ENCODE results near the gene FRRS1. TPM values are rescaled to one million over a fixed set of nuclear protein-coding genes. Genes with fewer than 3 reads are reported as not detected.

Gene FRRS1
- polyA plus RNA-seq, 2 of the 4 experiments (the other 2 are of a cell fraction): 2.4 to 4.9 TPM

DNA sequence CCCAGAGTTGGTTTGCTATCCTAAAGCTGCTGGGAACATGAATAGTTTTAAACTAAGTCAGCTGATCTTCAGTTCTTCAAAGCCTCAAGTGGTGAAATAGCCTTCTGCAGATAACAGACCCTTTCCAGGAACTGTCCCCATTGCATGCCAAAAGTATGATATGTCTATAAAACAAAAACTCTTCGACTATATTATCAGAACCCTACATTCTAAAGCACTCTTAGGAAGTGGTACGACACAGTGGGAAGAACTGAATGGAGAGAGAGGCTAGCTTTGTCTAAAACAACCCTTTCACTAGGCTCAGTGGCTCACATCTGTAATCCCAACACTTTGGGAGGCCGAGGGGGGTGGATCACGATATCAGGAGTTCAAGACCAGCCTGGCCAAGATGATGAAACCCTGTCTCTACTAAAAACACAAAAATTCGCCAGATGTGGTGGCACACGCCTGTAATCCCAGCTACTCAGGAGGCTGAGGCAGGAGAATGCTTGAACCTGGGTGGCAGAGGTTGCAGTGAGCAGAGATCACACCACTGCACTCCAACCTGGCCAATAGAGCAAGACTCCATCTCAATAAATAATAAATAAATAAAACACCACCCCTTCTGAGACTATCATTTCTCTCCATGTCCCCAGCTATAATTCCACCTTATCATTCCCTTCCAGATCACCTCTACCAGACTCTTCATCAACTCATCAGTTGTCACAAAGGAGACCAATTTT is 2.2 kb upstream of the FRRS1 start:
- no peak overlapping the region for H3K27ac ChIP-seq
- H3K4me1 ChIP-seq: 0 out of 3 replicates have a peak, but pooled peaks cover 4% of the 10 kb centered on the region
- POLR2A ChIA-PET: no interaction called here
- FAIRE-seq: no peak
- CTCF ChIA-PET: interaction anchor here (1.5 kb wide), 1 partner anchor 9 kb away, joined by 3 read pairs; no protein-coding TSS in a partner anchor
- TF ChIP-seq, protein P1, sequence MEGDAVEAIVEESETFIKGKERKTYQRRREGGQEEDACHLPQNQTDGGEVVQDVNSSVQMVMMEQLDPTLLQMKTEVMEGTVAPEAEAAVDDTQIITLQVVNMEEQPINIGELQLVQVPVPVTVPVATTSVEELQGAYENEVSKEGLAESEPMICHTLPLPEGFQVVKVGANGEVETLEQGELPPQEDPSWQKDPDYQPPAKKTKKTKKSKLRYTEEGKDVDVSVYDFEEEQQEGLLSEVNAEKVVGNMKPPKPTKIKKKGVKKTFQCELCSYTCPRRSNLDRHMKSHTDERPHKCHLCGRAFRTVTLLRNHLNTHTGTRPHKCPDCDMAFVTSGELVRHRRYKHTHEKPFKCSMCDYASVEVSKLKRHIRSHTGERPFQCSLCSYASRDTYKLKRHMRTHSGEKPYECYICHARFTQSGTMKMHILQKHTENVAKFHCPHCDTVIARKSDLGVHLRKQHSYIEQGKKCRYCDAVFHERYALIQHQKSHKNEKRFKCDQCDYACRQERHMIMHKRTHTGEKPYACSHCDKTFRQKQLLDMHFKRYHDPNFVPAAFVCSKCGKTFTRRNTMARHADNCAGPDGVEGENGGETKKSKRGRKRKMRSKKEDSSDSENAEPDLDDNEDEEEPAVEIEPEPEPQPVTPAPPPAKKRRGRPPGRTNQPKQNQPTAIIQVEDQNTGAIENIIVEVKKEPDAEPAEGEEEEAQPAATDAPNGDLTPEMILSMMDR (IDR thresholded peaks at IDR 0.05): no peak
- TF ChIP-seq FOSB (CRISPR knock-in tag; IDR thresholded peaks at IDR 0.05): no peak
- DNase-seq (ENCODE audit: low read depth in 1 of 2, low spot score in 1 of 2): no peak
- H3K4me3 ChIP-seq: no peak overlapping the region
- WGBS (ENCODE audit: missing lambda C conversion rate): 49% methylated on average over 6 of the region's 6 CpGs
- no peak overlapping the region for H3K4me2 ChIP-seq
- no peak for ATAC-seq
- no peaks in the 10 kb centered on the region for H3K9me3 ChIP-seq

DNA sequence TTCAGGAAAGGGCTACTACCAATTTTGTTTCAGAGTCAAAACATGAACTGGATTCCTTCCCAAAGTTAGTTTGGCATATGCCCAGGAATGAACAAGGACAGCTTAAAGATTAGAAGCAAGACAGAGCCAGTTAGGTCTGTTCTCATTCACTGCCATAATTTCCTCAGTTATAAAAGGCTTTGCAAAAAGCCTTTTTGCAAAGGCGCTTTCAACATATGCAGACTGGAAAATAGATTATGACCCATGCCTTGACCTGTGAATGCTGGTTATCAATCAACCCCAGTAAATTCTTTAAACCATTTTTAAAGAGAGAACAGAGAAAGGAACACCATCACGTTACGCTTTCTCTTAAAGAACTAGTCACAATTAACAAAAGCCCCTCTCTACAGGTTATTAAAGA is 1.7 kb upstream of the FRRS1 start:
- no peaks in the 10 kb centered on the region for H3K9me3 ChIP-seq
- POLR2A ChIA-PET: no interaction called here
- CTCF ChIA-PET: interaction anchor here (1.5 kb wide), 1 partner anchor 10 kb away, joined by 3 read pairs; no protein-coding TSS in a partner anchor
- 86% methylated on average over 3 of the region's 3 CpGs for WGBS (ENCODE audit: missing lambda C conversion rate)
- TF ChIP-seq TFCP2L1 (CRISPR knock-in tag; IDR thresholded peaks at IDR 0.05): no peak
- no peak for TF ChIP-seq ELK1 (IDR thresholded peaks at IDR 0.05; ENCODE audit: low read depth, low read length)
- TF ChIP-seq BHLHE40 (IDR thresholded peaks at IDR 0.05; ENCODE audit: low read depth, low read length): no peak
- no peak for TF ChIP-seq JUNB (IDR thresholded peaks at IDR 0.05)
- no peak for TF ChIP-seq HOXB13 (CRISPR knock-in tag; IDR thresholded peaks at IDR 0.05; ENCODE audit: low read depth)
- TF ChIP-seq RNF2 (IDR thresholded peaks at IDR 0.05; ENCODE audit: borderline replicate concordance, low read depth): no peak
- no peak for TF ChIP-seq POLR2A (IDR thresholded peaks at IDR 0.05; ENCODE audit: low read length)
- TF ChIP-seq MAZ (IDR thresholded peaks at IDR 0.05; ENCODE audit: borderline replicate concordance, low read depth, low read length): no peak
- no peak for TF ChIP-seq ZNF302 (CRISPR knock-in tag; IDR thresholded peaks at IDR 0.05)
- no peak for TF ChIP-seq HDAC2 (IDR thresholded peaks at IDR 0.05)
- TF ChIP-seq, protein P2, sequence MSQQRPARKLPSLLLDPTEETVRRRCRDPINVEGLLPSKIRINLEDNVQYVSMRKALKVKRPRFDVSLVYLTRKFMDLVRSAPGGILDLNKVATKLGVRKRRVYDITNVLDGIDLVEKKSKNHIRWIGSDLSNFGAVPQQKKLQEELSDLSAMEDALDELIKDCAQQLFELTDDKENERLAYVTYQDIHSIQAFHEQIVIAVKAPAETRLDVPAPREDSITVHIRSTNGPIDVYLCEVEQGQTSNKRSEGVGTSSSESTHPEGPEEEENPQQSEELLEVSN (IDR thresholded peaks at IDR 0.05; ENCODE audit: borderline replicate concordance, low read depth): no peak
- TF ChIP-seq ZC3H11A (IDR thresholded peaks at IDR 0.05): no peak
- no peak for TF ChIP-seq HMGXB4 (CRISPR knock-in tag; IDR thresholded peaks at IDR 0.05; ENCODE audit: borderline replicate concordance)
- TF ChIP-seq MAFK (IDR thresholded peaks at IDR 0.05; ENCODE audit: partially characterized antibody): no peak
- TF ChIP-seq SREBF2 (IDR thresholded peaks at IDR 0.05): no peak
- TF ChIP-seq RARB (CRISPR knock-in tag; IDR thresholded peaks at IDR 0.05): no peak
- TF ChIP-seq CHD2 (IDR thresholded peaks at IDR 0.05; ENCODE audit: low read length, partially characterized antibody): no peak
- ATAC-seq: no peak
- 0 out of 3 replicates have a peak, but pooled peaks cover 4% of the 10 kb centered on the region for H3K4me1 ChIP-seq
- no peak overlapping the region for H3K27ac ChIP-seq
- H3K4me2 ChIP-seq: no peak overlapping the region
- no peak for DNase-seq (ENCODE audit: low read depth in 1 of 2, low spot score in 1 of 2)
- no peak overlapping the region for H3K4me3 ChIP-seq
- no peak for FAIRE-seq

Measured in A549 (cell line).